Measurements from ENCODE around the gene SLC47A1.

The SLC47A1 gene

DNA sequence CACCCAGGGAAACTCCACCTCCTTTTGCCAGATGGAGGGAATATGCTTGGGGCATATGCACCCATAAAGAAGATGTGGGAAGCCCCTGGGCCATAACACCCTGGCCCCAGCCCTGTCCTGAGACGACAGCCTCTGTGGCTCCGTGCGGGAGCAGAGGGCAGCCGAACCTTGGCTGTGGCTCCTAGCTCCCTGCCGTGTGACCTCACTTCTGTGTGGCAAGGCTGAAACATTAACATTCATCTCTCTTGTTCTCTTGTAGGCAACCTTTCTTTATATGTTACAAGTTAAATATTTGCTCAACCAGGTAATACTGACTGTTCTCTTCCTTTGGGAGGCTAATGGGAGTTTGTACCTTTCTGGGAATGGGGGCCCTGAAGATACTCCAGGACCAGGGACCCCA lies 17.5 kb downstream of the SLC47A1 start:
- Histone ChIP-seq H3K9me3 (ENCODE audit: insufficient read depth, low read length, severe bottlenecking) (no peaks in the 10 kb centered on the region), H3K4me1 (ENCODE audit: insufficient read depth, low read length) (no peaks in the 10 kb centered on the region), H4K20me1 (ENCODE audit: insufficient read depth, low read length) (no peaks in the 10 kb centered on the region), H3K36me3 (ENCODE audit: insufficient read depth, low read length) (no peaks in the 10 kb centered on the region), H3K27ac (ENCODE audit: low read length) (no peak overlapping the region), H3K79me2 (ENCODE audit: insufficient read depth, low read length) (no peaks in the 10 kb centered on the region), H3K9ac (ENCODE audit: low read depth, low read length) (no peak overlapping the region), H3K4me3 (ENCODE audit: low read depth in 1 of 2, low read length in 2 of 2) (no peak overlapping the region), H3K4me2 (ENCODE audit: insufficient read depth, low read length) (no peak overlapping the region), H3K27me3 (ENCODE audit: insufficient read depth, low read length, poor library complexity) (peaks cover 18% of the 10 kb centered on the region), H2AFZ (ENCODE audit: low read depth, low read length) (no peak overlapping the region)
- TF ChIP-seq, protein P1, sequence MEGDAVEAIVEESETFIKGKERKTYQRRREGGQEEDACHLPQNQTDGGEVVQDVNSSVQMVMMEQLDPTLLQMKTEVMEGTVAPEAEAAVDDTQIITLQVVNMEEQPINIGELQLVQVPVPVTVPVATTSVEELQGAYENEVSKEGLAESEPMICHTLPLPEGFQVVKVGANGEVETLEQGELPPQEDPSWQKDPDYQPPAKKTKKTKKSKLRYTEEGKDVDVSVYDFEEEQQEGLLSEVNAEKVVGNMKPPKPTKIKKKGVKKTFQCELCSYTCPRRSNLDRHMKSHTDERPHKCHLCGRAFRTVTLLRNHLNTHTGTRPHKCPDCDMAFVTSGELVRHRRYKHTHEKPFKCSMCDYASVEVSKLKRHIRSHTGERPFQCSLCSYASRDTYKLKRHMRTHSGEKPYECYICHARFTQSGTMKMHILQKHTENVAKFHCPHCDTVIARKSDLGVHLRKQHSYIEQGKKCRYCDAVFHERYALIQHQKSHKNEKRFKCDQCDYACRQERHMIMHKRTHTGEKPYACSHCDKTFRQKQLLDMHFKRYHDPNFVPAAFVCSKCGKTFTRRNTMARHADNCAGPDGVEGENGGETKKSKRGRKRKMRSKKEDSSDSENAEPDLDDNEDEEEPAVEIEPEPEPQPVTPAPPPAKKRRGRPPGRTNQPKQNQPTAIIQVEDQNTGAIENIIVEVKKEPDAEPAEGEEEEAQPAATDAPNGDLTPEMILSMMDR (IDR thresholded peaks at IDR 0.05; ENCODE audit: borderline replicate concordance, extremely low read depth, low read length, poor library complexity, severe bottlenecking): no peak
- no peak for TF ChIP-seq EZH2 (IDR thresholded peaks at IDR 0.05; ENCODE audit: borderline replicate concordance, low read depth, low read length, severe bottlenecking)
- DNase-seq (no peak), ATAC-seq (ENCODE audit: insufficient read depth, low read depth) (no peak)

- Histone ChIP-seq H3K9ac (ENCODE audit: low read depth, low read length) (no peak overlapping the region), H3K27me3 (ENCODE audit: insufficient read depth, low read length, poor library complexity) (peaks cover 18% of the 10 kb centered on the region), H4K20me1 (ENCODE audit: insufficient read depth, low read length) (no peaks in the 10 kb centered on the region), H3K79me2 (ENCODE audit: insufficient read depth, low read length) (no peaks in the 10 kb centered on the region), H2AFZ (ENCODE audit: low read depth, low read length) (no peak overlapping the region), H3K9me3 (ENCODE audit: insufficient read depth, low read length, severe bottlenecking) (no peaks in the 10 kb centered on the region), H3K27ac (ENCODE audit: low read length) (no peak overlapping the region), H3K4me3 (ENCODE audit: low read depth in 1 of 2, low read length in 2 of 2) (no peak overlapping the region), H3K4me1 (ENCODE audit: insufficient read depth, low read length) (no peaks in the 10 kb centered on the region), H3K4me2 (ENCODE audit: insufficient read depth, low read length) (no peak overlapping the region), H3K36me3 (ENCODE audit: insufficient read depth, low read length) (no peaks in the 10 kb centered on the region)
- ATAC-seq (ENCODE audit: insufficient read depth, low read depth) (no peak), DNase-seq (no peak)
- TF ChIP-seq, protein P1 (IDR thresholded peaks at IDR 0.05; ENCODE audit: borderline replicate concordance, extremely low read depth, low read length, poor library complexity, severe bottlenecking): no peak
- TF ChIP-seq EZH2 (IDR thresholded peaks at IDR 0.05; ENCODE audit: borderline replicate concordance, low read depth, low read length, severe bottlenecking): no peak
Measured at GRCh38 chr17:19551591-19552148, 18.0 kb downstream of the SLC47A1 start.

GRCh38 chr17:19553036-19553435 lies 19.4 kb downstream of the SLC47A1 start:
- Histone ChIP-seq H3K27me3 (ENCODE audit: insufficient read depth, low read length, poor library complexity) (peaks cover 18% of the 10 kb centered on the region), H2AFZ (ENCODE audit: low read depth, low read length) (no peak overlapping the region), H3K4me2 (ENCODE audit: insufficient read depth, low read length) (no peak overlapping the region), H3K4me1 (ENCODE audit: insufficient read depth, low read length) (no peaks in the 10 kb centered on the region), H3K9ac (ENCODE audit: low read depth, low read length) (no peak overlapping the region), H3K9me3 (ENCODE audit: insufficient read depth, low read length, severe bottlenecking) (no peaks in the 10 kb centered on the region), H3K79me2 (ENCODE audit: insufficient read depth, low read length) (no peaks in the 10 kb centered on the region), H3K27ac (ENCODE audit: low read length) (no peak overlapping the region), H3K36me3 (ENCODE audit: insufficient read depth, low read length) (no peaks in the 10 kb centered on the region), H4K20me1 (ENCODE audit: insufficient read depth, low read length) (no peaks in the 10 kb centered on the region), H3K4me3 (ENCODE audit: low read depth in 1 of 2, low read length in 2 of 2) (no peak overlapping the region)
- no peak for DNase-seq
- no peak for TF ChIP-seq EZH2 (IDR thresholded peaks at IDR 0.05; ENCODE audit: borderline replicate concordance, low read depth, low read length, severe bottlenecking)
- TF ChIP-seq, protein P1 (IDR thresholded peaks at IDR 0.05; ENCODE audit: borderline replicate concordance, extremely low read depth, low read length, poor library complexity, severe bottlenecking): no peak
- no peak for ATAC-seq (ENCODE audit: insufficient read depth, low read depth)

Measured in DND-41 (cell line).